ENCODE results near the gene TNK2. TPM values are rescaled to one million over a fixed set of nuclear protein-coding genes. Genes with fewer than 3 reads are reported as not detected.

The TNK2 gene
- total and polyA plus RNA-seq, 2 of the 13 experiments (the other 11 are each of a cell fraction or from before 2014, with no cell fraction given): 4.6 to 5.8 TPM

- Histone ChIP-seq H3K79me2 (ENCODE audit: insufficient read depth, low read length) (no peaks in the 10 kb centered on the region), H3K27me3 (ENCODE audit: control insufficient read depth in 1 of 2, insufficient read depth in 2 of 2, low read length in 2 of 2) (0 out of 5 replicates have a peak, but pooled peaks cover 0 to 8% of the 10 kb centered on the region in 2 experiments), H4K20me1 (ENCODE audit: insufficient read depth, low read length) (peaks cover 8% of the 10 kb centered on the region), H3K27ac (ENCODE audit: extremely low read length, insufficient read depth, low read length) (no peak overlapping the region), H2AFZ (ENCODE audit: low read length) (no peak overlapping the region), H3K4me1 (ENCODE audit: insufficient read depth, low read length) (peaks cover 65% of the 10 kb centered on the region), H3K4me2 (ENCODE audit: low read depth, low read length) (peak overlapping the region; percentile 100), H3K9ac (ENCODE audit: insufficient read depth, low read depth, low read length) (peak overlapping the region; percentile 57), H3K4me3 (replicated peaks in 1 of 3; ENCODE audit: insufficient read depth in 1 of 3, low read depth in 2 of 3, low read length in 3 of 3) (peak overlapping the region; percentile 51 to 78 (median 69)), H3K9me3 (ENCODE audit: low read length) (no peaks in the 10 kb centered on the region), H3K36me3 (replicated peaks in 1 of 2; ENCODE audit: control insufficient read depth in 1 of 2, insufficient read depth in 2 of 2, low read length in 2 of 2) (no peaks in the 10 kb centered on the region)
- FAIRE-seq: peak; percentile 44
- POLR2A ChIA-PET: interaction anchor here (1.0 kb wide), 1 partner anchor 17 kb away, joined by 3 read pairs; no protein-coding TSS in a partner anchor
- intact Hi-C loops (cut with micrococcal nuclease; ENCODE audit: unreplicated experiment): no loop called here
- CTCF ChIA-PET (ENCODE audit: low intra/inter-chr PET ratio, low total read pairs): interaction anchor here (0.9 to 6.1 kb wide), 4 partner anchors 13 to 46 kb away, joined by 3 to 81 read pairs (median 4); no protein-coding TSS in a partner anchor
- in situ Hi-C loops (cut with HindIII; ENCODE audit: extremely low pct_ligation_motif_present, low pct_unique_long_range_greater_than_20kb): no loop called here
- TF ChIP-seq SOX5 (CRISPR knock-in tag; IDR thresholded peaks at IDR 0.05; ENCODE audit: borderline replicate concordance) (peak; percentile 25; the same call in 1 of the 2 replicates), SIN3A (IDR thresholded peaks at IDR 0.05; ENCODE audit: borderline replicate concordance, low read depth, low read length) (peak; percentile 45; the same call in 1 of the 2 replicates), KMT2A (CRISPR knock-in tag; IDR thresholded peaks at IDR 0.05) (0 out of 2 replicates have a peak, but pooled peaks have one; percentile 36), THAP7 (CRISPR knock-in tag; IDR thresholded peaks at IDR 0.05) (no peak), HOXA3 (CRISPR knock-in tag; IDR thresholded peaks at IDR 0.05) (no peak), GZF1 (CRISPR knock-in tag; IDR thresholded peaks at IDR 0.05) (peak; percentile 99), SAFB2 (CRISPR knock-in tag; IDR thresholded peaks at IDR 0.05; ENCODE audit: borderline replicate concordance, low read depth) (0 out of 2 replicates have a peak, but pooled peaks have one; percentile 44), LBX2 (CRISPR knock-in tag; IDR thresholded peaks at IDR 0.05; ENCODE audit: borderline replicate concordance) (peak; percentile 33; the same call in 1 of the 2 replicates), KAT7 (CRISPR knock-in tag; IDR thresholded peaks at IDR 0.05; ENCODE audit: borderline replicate concordance) (no peak), ETV5 (CRISPR knock-in tag; IDR thresholded peaks at IDR 0.05; ENCODE audit: borderline replicate concordance) (peak; percentile 58; the same call in 1 of the 2 replicates), ZNF180 (CRISPR knock-in tag; IDR thresholded peaks at IDR 0.05; ENCODE audit: borderline replicate concordance, low read depth) (no peak), TGIF2 (CRISPR knock-in tag; IDR thresholded peaks at IDR 0.05) (peak; percentile 50; the same call in 1 of the 2 replicates), ZNF225 (CRISPR knock-in tag; IDR thresholded peaks at IDR 0.05) (peak; percentile 3; the same call in 1 of the 2 replicates), ZNF614 (CRISPR knock-in tag; IDR thresholded peaks at IDR 0.05; ENCODE audit: borderline replicate concordance) (0 out of 2 replicates have a peak, but pooled peaks have one; percentile 27), GABPA (IDR thresholded peaks at IDR 0.05; ENCODE audit: low read depth, low read length) (no peak), GABPA (CRISPR knock-in tag; IDR thresholded peaks at IDR 0.05; ENCODE audit: low read depth) (peak; percentile 68), UBTF (CRISPR knock-in tag; IDR thresholded peaks at IDR 0.05) (peak; percentile 44; the same call in 1 of the 2 replicates), ARHGAP35 (CRISPR knock-in tag; IDR thresholded peaks at IDR 0.05; ENCODE audit: borderline replicate concordance) (0 out of 2 replicates have a peak, but pooled peaks have one; percentile 63), ZNF24 (IDR thresholded peaks at IDR 0.05) (no peak), SAP130 (CRISPR knock-in tag; IDR thresholded peaks at IDR 0.05; ENCODE audit: low read depth) (peak; percentile 79)
- BruUV-seq (replicated peaks): no TSS peak
- 6% methylated on average over 10 of the region's 16 CpGs for WGBS (ENCODE audit: low lambda C conversion rate)
- DNase-seq (ENCODE audit: low spot score): no peak
- ATAC-seq: peak; percentile 0; the same call in 1 of the 3 replicates
Observed at GRCh38 chr3:195896361-195897080, 11.8 kb downstream of the TNK2 start.
